ENCODE results near the gene NDUFV2.
A peak's percentile ranks its signal among the peaks of the same experiment; 100 is the strongest.
"Not testable (repeated sequence)": the region's sequence is repeated elsewhere in the genome, so short reads cannot be mapped to it uniquely, and the experiment has no call there.

The NDUFV2 gene

GRCh38 chr18:9102508-9103375, at the start of gene NDUFV2:
TSS of gene NDUFV2 (plus strand) at chr18:9102699. CDS start at chr18:9102744, 45 bp downstream.
- peak; percentile 97 to 98 for DNase-seq (ENCODE audit: low read depth in 2 of 2)

- no peak for DNase-seq (ENCODE audit: low read depth in 2 of 2)
These were observed 48.7 kb upstream of the NDUFV2 start for GRCh38 chr18:9053814-9054213.

- no peak for DNase-seq (ENCODE audit: low read depth in 2 of 2)
These were observed 47.3 kb upstream of the NDUFV2 start for GRCh38 chr18:9055185-9055584.

GRCh38 chr18:9055626-9056025, 46.9 kb upstream of the NDUFV2 start:
- DNase-seq (ENCODE audit: low read depth in 2 of 2) = no peak

GRCh38 chr18:9057646-9058045, 44.9 kb upstream of the NDUFV2 start:
- DNase-seq (ENCODE audit: low read depth in 2 of 2) = no peak

GRCh38 chr18:9058406-9058805, 44.1 kb upstream of the NDUFV2 start:
- DNase-seq (ENCODE audit: low read depth in 2 of 2) = no peak

- DNase-seq (ENCODE audit: low read depth in 2 of 2) = no peak
These were observed 40.1 kb upstream of the NDUFV2 start for GRCh38 chr18:9062418-9062751.

GRCh38 chr18:9065864-9066263, 36.6 kb upstream of the NDUFV2 start:
- DNase-seq (ENCODE audit: low read depth in 2 of 2) = no peak

- DNase-seq (ENCODE audit: low read depth in 2 of 2) = no peak
These were observed 36.1 kb upstream of the NDUFV2 start for GRCh38 chr18:9066358-9066757.

GRCh38 chr18:9066817-9067306, 35.6 kb upstream of the NDUFV2 start:
- no peak for DNase-seq (ENCODE audit: low read depth in 2 of 2)

GRCh38 chr18:9067823-9068222, 34.7 kb upstream of the NDUFV2 start:
- DNase-seq (ENCODE audit: low read depth in 2 of 2) = no peak

- no peak for DNase-seq (ENCODE audit: low read depth in 2 of 2)
These were observed 34.2 kb upstream of the NDUFV2 start for GRCh38 chr18:9068346-9068745.

- DNase-seq (ENCODE audit: low read depth in 2 of 2) = no peak
These were observed 32.9 kb upstream of the NDUFV2 start for GRCh38 chr18:9069601-9070000.

GRCh38 chr18:9070212-9070611, 32.3 kb upstream of the NDUFV2 start:
- DNase-seq (ENCODE audit: low read depth in 2 of 2) = no peak

- DNase-seq (ENCODE audit: low read depth in 2 of 2) = no peak
These were observed 22.5 kb upstream of the NDUFV2 start for GRCh38 chr18:9079818-9080528.

- no peak for DNase-seq (ENCODE audit: low read depth in 2 of 2)
These were observed 20.6 kb upstream of the NDUFV2 start for GRCh38 chr18:9081940-9082339.

- DNase-seq (ENCODE audit: low read depth in 2 of 2) = peak in 1 of 2 donors; percentile 30
These were observed 19.6 kb upstream of the NDUFV2 start for GRCh38 chr18:9082711-9083510.

- DNase-seq (ENCODE audit: low read depth in 2 of 2) = no peak
These were observed 16.5 kb upstream of the NDUFV2 start for GRCh38 chr18:9086015-9086414.

- no peak for DNase-seq (ENCODE audit: low read depth in 2 of 2)
These were observed 15.9 kb upstream of the NDUFV2 start for GRCh38 chr18:9086624-9087023.

GRCh38 chr18:9087144-9087543, 15.4 kb upstream of the NDUFV2 start:
- DNase-seq (ENCODE audit: low read depth in 2 of 2) = no peak

- no peak for DNase-seq (ENCODE audit: low read depth in 2 of 2)
These were observed 14.2 kb upstream of the NDUFV2 start for GRCh38 chr18:9088252-9088651.

GRCh38 chr18:9088727-9089126, 13.8 kb upstream of the NDUFV2 start:
- DNase-seq (ENCODE audit: low read depth in 2 of 2) = not testable (repeated sequence)

Measured in stimulated activated CD4-positive, alpha-beta T cell treated with anti-CD3 and anti-CD28 coated beads, Interleukin-1b, Interleukin-23, amount 100 ng/mL, for 4 hours (primary cell).